Esophagus muscularis mucosa (tissue), 4 donors: ENCODE data around the gene GPC1. TPM values are rescaled to one million over a fixed set of nuclear protein-coding genes. Genes with fewer than 3 reads are reported as not detected.
"Not testable (repeated sequence)": the region's sequence is repeated elsewhere in the genome, so short reads cannot be mapped to it uniquely, and the experiment has no call there.

ENCODE experiments used
- DNase-seq: peaks from one replicate; pipeline ENCODE4 v3.0.0-alpha.2; 2017; ENCODE audit errors: extremely low spot score
- H3K27ac ChIP-seq, 4 donors: fragments of 200-600 bp; sonication (generic); replicated peaks in 1 of 4; 1 replicate in 3 of 4; 2 replicates in 1 of 4; pipeline ENCODE4 v1.5.1; 2016 to 2019; ENCODE audit warnings: mild to moderate bottlenecking in 1 of 4
- H3K27me3 ChIP-seq, 4 donors: fragments of 200-600 bp; sonication (generic); one replicate each; pipeline versions ENCODE4 v1.5.1 to v1.6.0; 2016 to 2019
- H3K36me3 ChIP-seq, 4 donors: fragments of 200-600 bp; sonication (generic); one replicate each; pipeline ENCODE4 v1.5.1; 2016 to 2019
- H3K4me1 ChIP-seq, 4 donors: fragments of 200-600 bp; sonication (generic); one replicate each; pipeline ENCODE4 v1.5.1; 2016 to 2019
- H3K4me3 ChIP-seq, 4 donors: fragments of 200-600 bp; sonication (generic); 1 replicate in 2 of 4; 2 replicates in 2 of 4; pipeline ENCODE4 v1.5.1; 2016 to 2019; ENCODE audit warnings: mild to moderate bottlenecking in 4 of 4, moderate library complexity in 1 of 4
- H3K9me3 ChIP-seq, 4 donors: fragments of 200-600 bp; sonication (generic); 1 replicate in 3 of 4; 2 replicates in 1 of 4; pipeline ENCODE4 v1.5.1; 2016 to 2019
- EP300 ChIP-seq: sonication (generic); formaldehyde crosslinking; IDR thresholded peaks from one replicate; pipeline ENCODE4 v1.6.1; 2017; ENCODE audit warnings: antibody characterized with exemption
- POLR2A ChIP-seq: fragments of 450-650 bp; IDR thresholded peaks from one replicate; pipeline ENCODE4 v1.6.1; 2017; ENCODE audit warnings: antibody characterized with exemption, moderate library complexity, mild to moderate bottlenecking, low read depth
- POLR2AphosphoS5 ChIP-seq, 2 donors: sonication (generic); formaldehyde crosslinking; IDR thresholded peaks; one replicate each; pipeline ENCODE4 v1.6.1; 2017; ENCODE audit warnings: antibody characterized with exemption in 2 of 2
- WGBS: methylation state at CpG from one replicate; pipeline ENCODE4 v1.1.5; 2018; 5-methylcytosine and 5-hydroxymethylcytosine counted together
- intact Hi-C: fragments of 100-400 bp; cut with DNase I; formaldehyde crosslinking; loops from one replicate; pipeline ENCODE4 v1.15.1; 2023
- total RNA-seq, 4 donors: library from RNA; depleted of rRNA; stranded (reverse); fragments of >200 nt; gene quantifications; one replicate each; pipeline versions ENCODE4 v1.1.0 to v1.2.1, GENCODE V29; 2016
- TF ChIP-seq, protein P1 (sequence below), 3 experiments: fragments of 200-600 bp in 2 of 3; fragments of 450-650 bp in 1 of 3; sonication (generic) in 2 of 3; IDR thresholded peaks; one replicate each; pipeline ENCODE4 v1.5.1; 2017 to 2019; ENCODE audit warnings: antibody characterized with exemption in 3 of 3, mild to moderate bottlenecking in 2 of 3, moderate library complexity in 1 of 3

The GPC1 gene
- total RNA-seq, 4 donors from 2014 or later, result 29.1 to 71.5 (median 41.8) TPM

DNA sequence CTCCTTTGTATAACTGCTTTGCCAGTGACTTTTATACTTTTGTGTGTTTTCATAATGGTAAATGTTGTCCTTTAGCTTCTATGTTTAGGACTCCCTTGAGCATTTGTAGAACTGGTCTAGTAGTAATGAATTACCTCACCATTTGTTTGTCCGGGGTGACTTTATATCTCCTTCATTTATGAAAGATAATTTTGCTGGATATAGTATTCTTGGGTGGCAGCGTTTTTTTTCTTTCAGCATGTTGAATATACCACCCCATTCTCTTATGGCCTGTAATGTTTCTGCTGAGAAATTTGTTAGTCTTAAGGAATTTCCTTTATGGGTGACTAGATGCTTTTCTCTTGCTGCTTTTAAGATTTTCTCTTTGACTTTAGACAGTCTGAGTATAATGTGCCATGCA, 56.0 kb downstream of the GPC1 start:
- peaks cover 0 to 4% (median 0%) of the 10 kb centered on the region in 4 donors for H3K36me3 ChIP-seq
- H3K9me3 ChIP-seq, result peaks cover 0 to 42% (median 27%) of the 10 kb centered on the region in 4 donors
- no peak overlapping the region for H3K4me3 ChIP-seq
- H3K4me1 ChIP-seq, result no peaks in the 10 kb centered on the region
- 83% methylated on average over 2 of the region's 2 CpGs for WGBS
- H3K27ac ChIP-seq, result no peak overlapping the region
- TF ChIP-seq POLR2A (no peak), POLR2AphosphoS5 (IDR thresholded peaks at IDR 0.05) (no peak), EP300 (no peak)
- TF ChIP-seq, protein P1, sequence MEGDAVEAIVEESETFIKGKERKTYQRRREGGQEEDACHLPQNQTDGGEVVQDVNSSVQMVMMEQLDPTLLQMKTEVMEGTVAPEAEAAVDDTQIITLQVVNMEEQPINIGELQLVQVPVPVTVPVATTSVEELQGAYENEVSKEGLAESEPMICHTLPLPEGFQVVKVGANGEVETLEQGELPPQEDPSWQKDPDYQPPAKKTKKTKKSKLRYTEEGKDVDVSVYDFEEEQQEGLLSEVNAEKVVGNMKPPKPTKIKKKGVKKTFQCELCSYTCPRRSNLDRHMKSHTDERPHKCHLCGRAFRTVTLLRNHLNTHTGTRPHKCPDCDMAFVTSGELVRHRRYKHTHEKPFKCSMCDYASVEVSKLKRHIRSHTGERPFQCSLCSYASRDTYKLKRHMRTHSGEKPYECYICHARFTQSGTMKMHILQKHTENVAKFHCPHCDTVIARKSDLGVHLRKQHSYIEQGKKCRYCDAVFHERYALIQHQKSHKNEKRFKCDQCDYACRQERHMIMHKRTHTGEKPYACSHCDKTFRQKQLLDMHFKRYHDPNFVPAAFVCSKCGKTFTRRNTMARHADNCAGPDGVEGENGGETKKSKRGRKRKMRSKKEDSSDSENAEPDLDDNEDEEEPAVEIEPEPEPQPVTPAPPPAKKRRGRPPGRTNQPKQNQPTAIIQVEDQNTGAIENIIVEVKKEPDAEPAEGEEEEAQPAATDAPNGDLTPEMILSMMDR (IDR thresholded peaks at IDR 0.05), result no peak
- intact Hi-C loops, result no loop called here
- DNase-seq, result no peak
- H3K27me3 ChIP-seq, result no peaks in the 10 kb centered on the region

GRCh38 chr2:240494194-240494793, 58.8 kb downstream of the GPC1 start:
- Histone ChIP-seq H3K4me1 (no peaks in the 10 kb centered on the region), H3K27me3 (no peaks in the 10 kb centered on the region), H3K4me3 (no peak overlapping the region), H3K36me3 (peaks cover 0 to 15% (median 10%) of the 10 kb centered on the region in 4 donors), H3K9me3 (peaks cover 0 to 19% (median 7%) of the 10 kb centered on the region in 4 donors), H3K27ac (no peak overlapping the region)
- TF ChIP-seq EP300, result no peak
- intact Hi-C loops, result no loop called here
- WGBS, result 100% methylated on average over 1 of the region's 1 CpG
- no peak for DNase-seq

- H3K27me3 ChIP-seq, H3K4me1 ChIP-seq, DNase-seq, H3K27ac ChIP-seq, H3K4me3 ChIP-seq, intact Hi-C loops: not testable (repeated sequence)
- TF ChIP-seq, protein P1 (IDR thresholded peaks at IDR 0.05), result peak in 1 of 3 experiments; percentile 39
- peaks cover 0 to 21% (median 16%) of the 10 kb centered on the region in 4 donors for H3K36me3 ChIP-seq
- WGBS, result 84% methylated on average over 10 of the region's 11 CpGs
- peaks cover 0 to 13% (median 5%) of the 10 kb centered on the region in 4 donors for H3K9me3 ChIP-seq
Observed at GRCh38 chr2:240494942-240495341, 59.5 kb downstream of the GPC1 start.

DNA sequence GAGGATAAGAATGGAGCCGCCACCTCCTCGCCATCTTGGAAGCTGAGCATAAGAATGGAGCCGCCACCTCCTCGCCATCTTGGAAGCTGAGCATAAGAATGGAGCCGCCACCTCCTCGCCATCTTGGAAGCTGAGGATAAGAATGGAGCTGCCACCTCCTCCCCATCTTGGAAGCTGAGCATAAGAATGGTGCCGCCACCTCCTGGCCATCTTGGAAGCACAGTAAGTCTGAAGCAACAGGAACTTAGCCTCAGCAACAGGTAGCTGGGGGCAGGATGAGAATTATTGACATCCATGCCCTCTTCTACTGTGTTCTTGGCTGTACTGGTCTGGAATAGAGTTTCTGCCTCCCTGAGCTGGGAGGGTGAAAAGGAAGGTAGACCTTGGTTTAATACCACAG, 61.6 kb downstream of the GPC1 start:
- WGBS, result 94% methylated on average over 7 of the region's 7 CpGs
- peaks cover 0 to 28% (median 21%) of the 10 kb centered on the region in 4 donors for H3K36me3 ChIP-seq

DNA sequence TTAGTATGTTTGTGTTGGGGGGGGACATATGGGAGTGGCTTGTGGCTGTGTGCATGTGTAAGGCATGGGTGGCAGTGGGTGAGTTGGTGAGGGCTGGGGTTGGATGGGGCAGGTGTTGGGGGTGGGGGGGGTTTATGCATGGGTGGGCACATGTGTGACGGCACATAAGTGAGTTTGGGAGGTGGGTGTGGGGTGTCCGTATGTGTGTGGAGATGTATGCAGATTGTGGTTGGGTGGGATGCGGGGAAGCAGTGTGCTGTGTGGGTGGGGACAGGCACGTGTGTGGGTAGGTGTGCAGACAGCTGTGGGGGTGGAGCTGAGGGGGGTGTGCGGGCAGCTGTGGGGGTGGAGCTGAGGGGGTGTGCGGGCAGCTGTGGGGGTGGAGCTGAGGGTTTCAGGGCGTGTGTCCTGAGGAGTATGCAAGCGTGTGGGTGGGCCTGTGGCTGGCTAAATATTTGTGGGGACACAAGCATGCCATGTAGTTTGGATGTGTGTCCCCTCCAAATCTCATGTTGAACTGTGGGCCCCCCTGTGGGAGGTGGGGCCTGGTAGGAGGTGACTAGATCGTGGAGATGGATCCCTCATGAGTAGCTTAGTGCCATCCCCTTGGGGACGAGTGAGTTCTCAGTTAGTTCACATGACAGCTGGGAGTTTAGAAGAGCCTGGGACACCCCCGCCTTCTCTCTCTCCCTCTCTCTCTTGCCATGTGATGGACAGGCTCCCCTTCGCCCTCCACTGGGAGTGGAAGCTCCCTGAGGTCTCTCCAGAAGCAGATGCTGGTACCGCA, 62.9 kb downstream of the GPC1 start:
- Histone ChIP-seq H3K4me3 (no peak overlapping the region), H3K9me3 (no peaks in the 10 kb centered on the region), H3K36me3 (peaks cover 0 to 28% (median 21%) of the 10 kb centered on the region in 4 donors), H3K27me3 (no peaks in the 10 kb centered on the region), H3K27ac (no peak overlapping the region), H3K4me1 (no peaks in the 10 kb centered on the region)
- intact Hi-C loops, result no loop called here
- peak; percentile 79 for DNase-seq
- 87% methylated on average over 13 of the region's 13 CpGs for WGBS
- TF ChIP-seq POLR2AphosphoS5 (IDR thresholded peaks at IDR 0.05) (no peak), EP300 (no peak), POLR2A (no peak)
- TF ChIP-seq, protein P1 (IDR thresholded peaks at IDR 0.05), result no peak

More for the DNA sequence above, 61.6 kb downstream of the GPC1 start:
- H3K27me3 ChIP-seq, H3K27ac ChIP-seq, H3K9me3 ChIP-seq, DNase-seq, H3K4me3 ChIP-seq, intact Hi-C loops, H3K4me1 ChIP-seq: not testable (repeated sequence)
